Mammary epithelial cell (primary cell): ENCODE data around the gene RETREG1.

ENCODE experiments used
- EZH2 ChIP-seq: IDR thresholded peaks from 2 replicates; pipeline ENCODE4 v1.6.1; 2012; ENCODE audit warnings: low read length, inconsistent platforms, borderline replicate concordance
- TF ChIP-seq, protein P1 (sequence below), 2 donors: IDR thresholded peaks in 1 of 2; conservative IDR thresholded peaks in 1 of 2; 2 replicates each; pipeline ENCODE4 v1.5.1; 2011 to 2012; ENCODE audit warnings: inconsistent platforms in 2 of 2, low read length in 2 of 2, mild to moderate bottlenecking in 2 of 2, control low read depth in 1 of 2, low read depth in 1 of 2; ENCODE audit not compliant: insufficient read depth in 1 of 2; ENCODE audit errors: extremely low read depth in 1 of 2

DNA sequence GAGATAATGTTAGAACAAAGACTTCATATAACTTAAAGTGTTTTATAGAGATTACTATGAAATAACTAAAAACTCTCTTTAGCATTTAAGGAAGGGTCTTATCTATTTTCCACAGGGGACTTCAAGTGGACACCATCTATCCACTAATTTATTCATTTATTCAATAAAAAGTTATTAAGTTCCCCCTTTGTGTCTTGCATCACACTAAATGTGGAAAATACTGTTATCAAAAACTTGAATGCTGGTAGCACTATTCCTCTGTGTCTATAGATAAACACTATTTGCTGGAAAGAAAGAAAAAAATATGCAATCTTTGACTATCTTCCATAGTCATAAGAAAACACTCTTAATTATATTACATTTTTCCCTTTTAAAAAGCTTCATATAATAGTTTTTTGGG lies 131.1 kb downstream of the RETREG1 start:
- TF ChIP-seq, protein P1, sequence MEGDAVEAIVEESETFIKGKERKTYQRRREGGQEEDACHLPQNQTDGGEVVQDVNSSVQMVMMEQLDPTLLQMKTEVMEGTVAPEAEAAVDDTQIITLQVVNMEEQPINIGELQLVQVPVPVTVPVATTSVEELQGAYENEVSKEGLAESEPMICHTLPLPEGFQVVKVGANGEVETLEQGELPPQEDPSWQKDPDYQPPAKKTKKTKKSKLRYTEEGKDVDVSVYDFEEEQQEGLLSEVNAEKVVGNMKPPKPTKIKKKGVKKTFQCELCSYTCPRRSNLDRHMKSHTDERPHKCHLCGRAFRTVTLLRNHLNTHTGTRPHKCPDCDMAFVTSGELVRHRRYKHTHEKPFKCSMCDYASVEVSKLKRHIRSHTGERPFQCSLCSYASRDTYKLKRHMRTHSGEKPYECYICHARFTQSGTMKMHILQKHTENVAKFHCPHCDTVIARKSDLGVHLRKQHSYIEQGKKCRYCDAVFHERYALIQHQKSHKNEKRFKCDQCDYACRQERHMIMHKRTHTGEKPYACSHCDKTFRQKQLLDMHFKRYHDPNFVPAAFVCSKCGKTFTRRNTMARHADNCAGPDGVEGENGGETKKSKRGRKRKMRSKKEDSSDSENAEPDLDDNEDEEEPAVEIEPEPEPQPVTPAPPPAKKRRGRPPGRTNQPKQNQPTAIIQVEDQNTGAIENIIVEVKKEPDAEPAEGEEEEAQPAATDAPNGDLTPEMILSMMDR (conservative IDR thresholded peaks at IDR 0.05 in 1 of 2, IDR thresholded peaks at IDR 0.05 in 1 of 2; ENCODE audit: extremely low read depth in 1 of 2, insufficient read depth in 1 of 2, low read depth in 1 of 2, low read length in 2 of 2), result no peak
- no peak for TF ChIP-seq EZH2
